NT2/D1 (cell line): ENCODE results near the gene TMEM11.

Experiments
- DNase-seq: peaks from one replicate; pipeline ENCODE4 v3.0.0-alpha.2; 2011; ENCODE audit warnings: low read depth, low spot score
- H3K27me3 ChIP-seq: 2 replicates; pipeline ENCODE4 v1.6.0; 2011; ENCODE audit warnings: mild to moderate bottlenecking; ENCODE audit not compliant: insufficient read length, insufficient read depth
- H3K36me3 ChIP-seq: 2 replicates; pipeline ENCODE4 v1.6.1; 2011; ENCODE audit warnings: mild to moderate bottlenecking, low read length, mixed read lengths; ENCODE audit not compliant: insufficient read depth, insufficient read length
- H3K4me1 ChIP-seq: 2 replicates; pipeline ENCODE4 v1.5.1; 2011; ENCODE audit not compliant: insufficient read depth, insufficient read length
- H3K4me3 ChIP-seq: 2 replicates; pipeline ENCODE4 v1.5.1; 2011; ENCODE audit warnings: low read depth; ENCODE audit not compliant: insufficient read length
- H3K9ac ChIP-seq: 2 replicates; pipeline ENCODE4 v1.6.0; 2011; ENCODE audit warnings: low read depth; ENCODE audit not compliant: insufficient read length
- H3K9me3 ChIP-seq: 2 replicates; pipeline ENCODE4 v1.5.1; 2011; ENCODE audit warnings: mild to moderate bottlenecking, low read length; ENCODE audit not compliant: insufficient read depth
- SUZ12 ChIP-seq: IDR thresholded peaks from 2 replicates; pipeline ENCODE4 v1.6.1; 2011; ENCODE audit not compliant: insufficient read length, insufficient read depth; ENCODE audit errors: extremely low read depth
- YY1 ChIP-seq: IDR thresholded peaks from 2 replicates; pipeline ENCODE4 v1.6.1; 2011; ENCODE audit not compliant: insufficient read length, insufficient read depth
- ZNF274 ChIP-seq: IDR thresholded peaks from 2 replicates; pipeline ENCODE4 v1.6.1; 2011; ENCODE audit warnings: mild to moderate bottlenecking, low read depth, low read length

TMEM11 gene

DNA sequence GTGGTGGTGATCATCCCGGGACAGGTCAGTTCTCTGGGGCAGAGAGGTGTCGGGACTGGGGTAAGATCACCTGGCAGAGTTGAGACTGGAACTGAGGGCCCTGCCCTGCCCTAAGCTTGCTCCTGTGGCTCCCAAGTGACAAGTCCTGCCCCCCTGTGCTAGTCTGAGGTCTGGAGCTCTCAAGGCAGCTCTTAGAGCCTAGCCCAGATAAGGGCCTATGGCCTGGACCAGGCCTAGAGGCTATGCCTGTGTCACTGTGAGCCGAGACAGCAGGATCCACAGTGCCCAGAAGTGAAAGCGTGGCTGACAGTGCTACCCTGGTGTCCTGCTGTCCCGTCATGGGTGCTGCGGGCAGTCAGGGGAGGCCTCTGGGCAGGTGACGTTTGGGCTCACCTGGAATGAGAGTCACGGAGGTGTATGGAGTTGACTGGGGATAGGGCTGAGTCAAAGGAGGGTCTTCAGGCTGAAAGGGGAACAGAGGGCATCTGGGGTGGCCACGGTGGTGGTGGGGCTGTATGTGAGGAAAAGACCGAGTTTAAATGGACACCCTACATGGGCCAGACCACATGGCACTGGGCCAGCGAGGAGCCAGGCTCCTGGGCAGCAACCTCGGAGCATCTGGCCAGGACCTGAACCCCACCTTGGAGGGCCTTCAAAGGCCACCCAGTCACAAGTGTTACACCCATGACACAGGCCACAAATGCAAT is 33.7 kb upstream of the TMEM11 start:
- Histone ChIP-seq H3K4me1 (peaks cover 11% of the 10 kb centered on the region), H3K4me3 (no peak overlapping the region), H3K9ac (peak overlapping the region; percentile 17), H3K27me3 (peaks cover 7% of the 10 kb centered on the region), H3K9me3 (no peaks in the 10 kb centered on the region), H3K36me3 (no peaks in the 10 kb centered on the region)
- no peak for TF ChIP-seq ZNF274
- no peak for TF ChIP-seq SUZ12
- TF ChIP-seq YY1: no peak
- DNase-seq: no peak

DNA sequence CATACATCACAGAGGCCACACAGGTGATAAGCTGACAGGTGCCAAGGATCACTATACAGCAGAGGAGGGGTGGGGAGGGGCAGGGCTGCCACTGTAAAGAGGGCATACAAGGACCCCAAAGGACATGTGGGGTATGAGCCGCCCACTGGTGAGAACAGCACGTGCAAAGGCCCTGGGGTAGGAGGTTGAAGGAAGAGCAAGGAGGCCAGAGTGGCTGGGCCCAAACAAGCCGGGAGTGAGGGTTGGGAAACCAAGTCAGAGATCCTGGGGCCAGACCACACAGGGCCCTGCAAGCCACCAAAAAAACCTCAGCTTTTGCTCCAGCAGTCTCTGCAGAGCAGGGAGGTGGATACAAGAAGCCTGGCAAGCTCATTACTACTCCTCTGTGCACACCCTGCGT is 32.7 kb upstream of the TMEM11 start:
- TF ChIP-seq YY1: no peak
- TF ChIP-seq SUZ12: no peak
- TF ChIP-seq ZNF274: no peak
- Histone ChIP-seq H3K4me3 (no peak overlapping the region), H3K9me3 (no peaks in the 10 kb centered on the region), H3K36me3 (no peaks in the 10 kb centered on the region), H3K4me1 (peaks cover 20% of the 10 kb centered on the region), H3K9ac (no peak overlapping the region), H3K27me3 (no peaks in the 10 kb centered on the region)
- DNase-seq: no peak

DNA sequence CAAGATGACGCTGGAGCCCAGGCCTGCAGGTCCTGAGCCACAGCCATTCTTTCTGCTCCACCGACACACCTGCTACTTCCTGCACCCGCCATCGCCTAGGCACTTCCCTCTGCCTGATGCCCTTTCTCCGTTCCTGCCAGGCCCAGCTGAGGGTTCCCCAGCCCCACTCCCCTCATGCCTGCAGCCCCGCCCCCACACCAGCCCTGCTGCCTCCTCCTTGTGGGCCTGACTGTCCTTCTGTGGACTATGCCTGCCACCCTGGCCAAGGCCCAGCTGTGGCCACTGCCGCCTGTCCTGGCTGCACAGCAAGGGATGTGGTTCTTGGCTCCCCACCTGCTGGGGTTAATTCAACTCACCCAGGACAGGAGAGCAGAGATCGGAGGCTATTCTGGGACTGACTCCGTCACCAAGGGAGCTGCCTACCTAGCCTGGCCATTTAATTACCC is 31.7 kb upstream of the TMEM11 start:
- H3K4me3 ChIP-seq: no peak overlapping the region
- TF ChIP-seq ZNF274: no peak
- no peak for TF ChIP-seq SUZ12

DNA sequence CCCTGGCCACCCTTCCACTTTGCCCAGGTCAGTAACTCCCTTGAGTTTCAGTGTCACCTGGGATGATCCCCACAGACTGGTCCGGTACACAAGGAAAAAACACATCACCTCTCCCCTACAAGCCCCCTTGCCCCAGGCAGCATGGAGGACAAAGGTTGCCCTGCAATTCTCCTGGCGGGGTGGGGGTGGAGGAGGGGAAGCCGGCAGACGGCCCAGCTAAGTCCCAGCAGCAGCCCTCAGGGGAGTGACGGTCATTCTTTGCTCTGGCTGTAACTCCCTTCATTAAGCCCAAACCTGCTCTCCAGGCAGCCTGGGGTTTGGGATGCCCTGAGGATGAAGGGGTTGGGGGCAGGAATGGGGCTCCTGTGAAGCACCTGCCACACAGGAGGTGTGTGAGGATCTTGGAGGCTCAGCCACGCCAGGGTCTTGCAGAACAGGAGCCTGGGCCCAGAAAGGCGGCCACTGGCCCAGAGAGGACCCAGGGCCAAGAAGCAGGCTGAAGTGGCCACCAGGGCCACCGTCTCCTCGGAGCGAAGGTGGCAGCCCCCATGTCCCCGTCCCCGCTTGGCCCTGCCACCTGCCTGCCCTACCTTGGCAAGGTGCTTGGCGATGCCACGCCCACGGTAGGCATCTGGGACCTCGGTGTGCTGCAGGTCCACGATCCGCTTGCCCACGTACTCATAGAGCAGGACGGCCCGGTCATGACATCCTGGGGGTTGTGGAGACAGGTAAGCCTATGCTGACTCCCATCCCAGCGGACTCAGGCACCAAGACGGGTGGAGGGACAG is 29.7 kb upstream of the TMEM11 start:
- Histone ChIP-seq H3K36me3 (no peaks in the 10 kb centered on the region), H3K9ac (no peak overlapping the region), H3K4me3 (no peak overlapping the region), H3K27me3 (no peaks in the 10 kb centered on the region), H3K4me1 (peaks cover 44% of the 10 kb centered on the region), H3K9me3 (no peaks in the 10 kb centered on the region)
- TF ChIP-seq ZNF274: no peak
- TF ChIP-seq SUZ12: no peak
- no peak for TF ChIP-seq YY1
- no peak for DNase-seq

More for the DNA sequence above, 31.7 kb upstream of the TMEM11 start:
- no peaks in the 10 kb centered on the region for H3K36me3 ChIP-seq
- H3K9me3 ChIP-seq: no peaks in the 10 kb centered on the region
- no peak for DNase-seq
- peaks cover 30% of the 10 kb centered on the region for H3K4me1 ChIP-seq
- H3K27me3 ChIP-seq: no peaks in the 10 kb centered on the region
- no peak overlapping the region for H3K9ac ChIP-seq

DNA sequence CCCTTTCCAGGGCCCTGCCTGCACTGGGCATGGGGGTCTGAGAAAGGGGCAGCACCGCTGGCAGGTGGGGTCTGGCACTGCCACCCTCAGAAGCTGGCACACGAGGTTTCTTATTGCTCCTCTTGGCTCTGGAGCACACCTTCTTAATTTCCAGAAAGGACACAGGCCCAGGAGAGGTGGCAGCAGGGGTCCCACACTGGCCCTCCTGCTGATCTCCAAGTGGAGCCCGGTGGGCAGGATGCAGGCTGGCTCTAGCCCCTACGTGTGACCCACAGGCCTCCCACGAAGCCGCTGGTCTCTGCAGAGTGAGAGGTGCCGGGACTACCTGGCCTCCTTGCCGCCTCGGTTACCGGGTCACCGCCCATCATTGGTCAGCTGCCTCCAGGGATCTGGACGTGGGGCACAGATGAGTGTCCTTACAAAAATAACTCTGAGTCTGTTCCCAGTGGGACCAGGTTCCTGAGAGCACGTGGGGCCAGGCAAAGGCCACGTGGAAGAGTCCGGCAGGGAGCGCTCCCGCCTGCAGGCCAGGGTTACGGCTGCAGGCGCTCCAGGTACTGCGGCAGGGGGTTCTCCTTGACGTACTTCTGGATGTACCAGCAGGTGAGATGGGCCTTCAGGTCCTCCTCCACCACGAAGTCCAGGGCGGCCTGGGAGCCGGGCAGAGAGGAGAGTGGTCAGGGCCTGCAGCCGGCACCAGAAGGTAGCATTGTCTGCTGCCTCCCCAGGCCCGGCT is 29.0 kb upstream of the TMEM11 start:
- Histone ChIP-seq H3K36me3 (no peaks in the 10 kb centered on the region), H3K4me1 (peaks cover 44% of the 10 kb centered on the region), H3K4me3 (no peak overlapping the region), H3K9me3 (no peaks in the 10 kb centered on the region), H3K27me3 (no peaks in the 10 kb centered on the region), H3K9ac (no peak overlapping the region)
- no peak for TF ChIP-seq ZNF274
- no peak for TF ChIP-seq YY1
- TF ChIP-seq SUZ12: no peak
- DNase-seq: no peak

DNA sequence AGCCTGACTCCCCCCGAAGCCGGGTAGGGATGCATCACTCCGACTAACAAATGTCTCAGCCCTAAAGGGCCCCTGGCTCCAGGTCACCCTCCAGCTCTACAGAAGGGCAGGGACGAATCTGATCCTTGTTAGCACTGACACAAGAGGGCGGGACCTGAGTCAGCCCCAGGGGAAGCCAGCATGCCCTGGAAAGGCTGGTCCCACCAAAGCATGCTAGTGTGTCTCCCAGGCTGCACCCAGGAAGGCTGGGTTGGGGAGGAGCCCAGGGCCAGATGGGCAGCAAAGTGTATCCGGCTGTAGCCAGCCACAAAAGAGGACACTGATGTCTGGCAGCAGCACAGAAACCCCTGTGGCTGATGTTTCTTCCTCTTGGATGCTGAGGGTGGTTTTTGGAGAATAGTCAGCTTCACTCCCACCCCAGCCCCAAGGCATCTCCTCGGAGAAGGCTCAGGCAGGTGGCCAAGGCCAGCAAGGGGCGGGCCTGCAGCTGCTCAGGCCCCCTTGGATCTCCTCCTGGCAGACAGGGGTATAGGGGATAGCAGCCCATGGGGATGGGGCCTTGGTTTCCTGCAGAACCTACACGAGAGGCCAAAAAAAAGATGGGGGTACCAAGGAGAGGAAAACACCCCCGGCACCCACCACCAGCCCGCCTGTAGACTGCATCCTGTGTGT is 28.2 kb upstream of the TMEM11 start:
- TF ChIP-seq YY1 (no peak), ZNF274 (no peak), SUZ12 (no peak)
- no peak for DNase-seq
- H3K27me3 ChIP-seq: no peaks in the 10 kb centered on the region
- H3K4me3 ChIP-seq: no peak overlapping the region
- H3K9me3 ChIP-seq: no peaks in the 10 kb centered on the region
- no peak overlapping the region for H3K9ac ChIP-seq
- H3K4me1 ChIP-seq: peaks cover 44% of the 10 kb centered on the region
- no peaks in the 10 kb centered on the region for H3K36me3 ChIP-seq
